ENCODE measurements around the gene GRIN2C. TPM values are rescaled to one million over a fixed set of nuclear protein-coding genes. Genes with fewer than 3 reads are reported as not detected.

Gene GRIN2C
- total and polyA plus RNA-seq, 9 of the 15 experiments (the other 6 are each of a cell fraction or from before 2014, with no cell fraction given), result under 0.01 to 0.33 (median 0.10) TPM; not detected in 2

GRCh38 chr17:74797824-74798223 is 61.9 kb downstream of the GRIN2C start:
- CTCF ChIA-PET (ENCODE audit: low intra/inter-chr PET ratio), result no interaction called here

GRCh38 chr17:74796866-74797265 is 62.8 kb downstream of the GRIN2C start:
- Histone ChIP-seq H3K36me3 (ENCODE audit: control insufficient read depth, insufficient read depth, low read length) (peaks cover 37% of the 10 kb centered on the region; the same call in 1 of the 3 replicates), H3K27ac (ENCODE audit: extremely low read depth, low read depth, low read length) (no peak overlapping the region), H3K79me2 (ENCODE audit: control insufficient read depth, insufficient read depth, low read length) (no peaks in the 10 kb centered on the region), H3K9me3 (replicated peaks; ENCODE audit: control insufficient read depth, insufficient read depth, low read depth, low read length) (no peaks in the 10 kb centered on the region), H3K4me3 (no peak overlapping the region), H2AFZ (ENCODE audit: low read depth, low read length) (no peak overlapping the region), H4K20me1 (replicated peaks; ENCODE audit: control insufficient read depth, insufficient read depth, low read length) (0 out of 2 replicates have a peak, but pooled peaks cover 9% of the 10 kb centered on the region), H3K4me1 (replicated peaks in 1 of 2; ENCODE audit: control insufficient read depth in 2 of 2, insufficient read depth in 2 of 2, low read length in 2 of 2) (peaks cover 0 to 5% of the 10 kb centered on the region in 2 experiments; a peak in 1 of 5 replicates), H3K9me1 (ENCODE audit: control insufficient read depth, insufficient read depth, low read length) (no peaks in the 10 kb centered on the region), H3K4me2 (ENCODE audit: insufficient read depth, low read length) (no peak overlapping the region), H3K9ac (ENCODE audit: insufficient read depth in 1 of 2, low read depth in 2 of 2, low read length in 2 of 2) (no peak overlapping the region; a peak in 1 of 4 replicates), H3K27me3 (ENCODE audit: control insufficient read depth in 2 of 2, insufficient read depth in 2 of 2, low read length in 2 of 2) (no peaks in the 10 kb centered on the region)
- in situ Hi-C loops (cut with MboI), result no loop called here
- FAIRE-seq (no peak), DNase-seq (ENCODE audit: extremely low read depth in 1 of 4, low spot score in 3 of 4) (no peak), ATAC-seq (no peak)
- BruUV-seq (replicated peaks), result no TSS peak
- 94% methylated on average over 6 of the region's 6 CpGs for WGBS (ENCODE audit: insufficient coverage, low coverage, missing lambda C conversion rate)
- CTCF ChIA-PET (ENCODE audit: low intra/inter-chr PET ratio), result no interaction called here
- POLR2A ChIA-PET, result interaction anchor here (0.8 to 1.0 kb wide), 2 partner anchors 10 to 65 kb away, joined by 4 to 5 read pairs; no protein-coding TSS in a partner anchor
- intact Hi-C loops (cut with micrococcal nuclease), result no loop called here
- no peak for TF ChIP-seq ETV5 (CRISPR knock-in tag; IDR thresholded peaks at IDR 0.05; ENCODE audit: low read depth)
- no peak for TF ChIP-seq GMEB1 (CRISPR knock-in tag; IDR thresholded peaks at IDR 0.05)
- TF ChIP-seq EHMT2 (IDR thresholded peaks at IDR 0.05), result no peak
- TF ChIP-seq ZNF431 (CRISPR knock-in tag; IDR thresholded peaks at IDR 0.05), result no peak
- TF ChIP-seq ZNF224 (CRISPR knock-in tag; IDR thresholded peaks at IDR 0.05), result no peak
- no peak for TF ChIP-seq SNIP1 (IDR thresholded peaks at IDR 0.05; ENCODE audit: low read depth)
- TF ChIP-seq, protein P1, sequence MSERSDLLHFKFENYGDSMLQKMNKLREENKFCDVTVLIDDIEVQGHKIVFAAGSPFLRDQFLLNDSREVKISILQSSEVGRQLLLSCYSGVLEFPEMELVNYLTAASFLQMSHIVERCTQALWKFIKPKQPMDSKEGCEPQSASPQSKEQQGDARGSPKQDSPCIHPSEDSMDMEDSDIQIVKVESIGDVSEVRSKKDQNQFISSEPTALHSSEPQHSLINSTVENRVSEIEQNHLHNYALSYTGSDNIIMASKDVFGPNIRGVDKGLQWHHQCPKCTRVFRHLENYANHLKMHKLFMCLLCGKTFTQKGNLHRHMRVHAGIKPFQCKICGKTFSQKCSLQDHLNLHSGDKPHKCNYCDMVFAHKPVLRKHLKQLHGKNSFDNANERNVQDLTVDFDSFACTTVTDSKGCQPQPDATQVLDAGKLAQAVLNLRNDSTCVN (CRISPR knock-in tag; IDR thresholded peaks at IDR 0.05), result no peak
- no peak for TF ChIP-seq ZNF740 (CRISPR knock-in tag; IDR thresholded peaks at IDR 0.05)
- TF ChIP-seq ZNF740 (tag; IDR thresholded peaks at IDR 0.05), result no peak
- TF ChIP-seq ZSCAN29 (IDR thresholded peaks at IDR 0.05), result no peak
- TF ChIP-seq CAMTA2 (CRISPR knock-in tag; conservative IDR thresholded peaks at IDR 0.05), result no peak

More at GRCh38 chr17:74797824-74798223, 61.9 kb downstream of the GRIN2C start:
- in situ Hi-C loops (cut with MboI) (no loop called here), intact Hi-C loops (cut with micrococcal nuclease) (no loop called here)
- no peak overlapping the region for H3K27ac ChIP-seq (ENCODE audit: extremely low read depth, low read depth, low read length)
- H4K20me1 ChIP-seq (replicated peaks; ENCODE audit: control insufficient read depth, insufficient read depth, low read length), result 0 out of 2 replicates have a peak, but pooled peaks cover 9% of the 10 kb centered on the region
- no peak overlapping the region for H3K9ac ChIP-seq (ENCODE audit: insufficient read depth in 1 of 2, low read depth in 2 of 2, low read length in 2 of 2)
- H3K27me3 ChIP-seq (ENCODE audit: control insufficient read depth in 2 of 2, insufficient read depth in 2 of 2, low read length in 2 of 2), result no peaks in the 10 kb centered on the region
- DNase-seq (ENCODE audit: extremely low read depth in 1 of 4, low spot score in 3 of 4) (no peak), ATAC-seq (no peak), FAIRE-seq (no peak)
- H3K9me3 ChIP-seq (replicated peaks; ENCODE audit: control insufficient read depth, insufficient read depth, low read depth, low read length), result no peaks in the 10 kb centered on the region
- TF ChIP-seq MYBL2 (IDR thresholded peaks at IDR 0.05; ENCODE audit: low read depth) (no peak), MYBL2 (CRISPR knock-in tag; IDR thresholded peaks at IDR 0.05; ENCODE audit: borderline replicate concordance) (no peak), KAT8 (IDR thresholded peaks at IDR 0.05; ENCODE audit: low read depth) (no peak), ARHGAP35 (IDR thresholded peaks at IDR 0.05; ENCODE audit: partially characterized antibody) (no peak), NFATC3 (IDR thresholded peaks at IDR 0.05) (no peak), KLF6 (CRISPR knock-in tag; IDR thresholded peaks at IDR 0.05; ENCODE audit: borderline replicate concordance) (no peak), E2F3 (CRISPR knock-in tag; IDR thresholded peaks at IDR 0.05) (no peak), CBFA2T3 (IDR thresholded peaks at IDR 0.05) (no peak)
- no peak overlapping the region for H3K4me2 ChIP-seq (ENCODE audit: insufficient read depth, low read length)
- H3K4me3 ChIP-seq, result no peak overlapping the region
- H3K79me2 ChIP-seq (ENCODE audit: control insufficient read depth, insufficient read depth, low read length), result no peaks in the 10 kb centered on the region
- H3K36me3 ChIP-seq (ENCODE audit: control insufficient read depth, insufficient read depth, low read length), result peaks cover 37% of the 10 kb centered on the region; the same call in 1 of the 3 replicates
- POLR2A ChIA-PET, result interaction anchor here (0.6 kb wide), 1 partner anchor 167 kb away, joined by 3 read pairs; no protein-coding TSS in a partner anchor
- no peaks in the 10 kb centered on the region for H3K9me1 ChIP-seq (ENCODE audit: control insufficient read depth, insufficient read depth, low read length)
- no peak overlapping the region for H2AFZ ChIP-seq (ENCODE audit: low read depth, low read length)
- H3K4me1 ChIP-seq (replicated peaks in 1 of 2; ENCODE audit: control insufficient read depth in 2 of 2, insufficient read depth in 2 of 2, low read length in 2 of 2), result peaks cover 0 to 5% of the 10 kb centered on the region in 2 experiments; a peak in 1 of 5 replicates
- no TSS peak for BruUV-seq (replicated peaks)
- 97% methylated on average over 3 of the region's 4 CpGs for WGBS (ENCODE audit: insufficient coverage, low coverage, missing lambda C conversion rate)

All from K562 (cell line).